Suppressor macrophage treated with lipopolysaccharide for 4 hours (primary cell): ENCODE measurements around the gene LIPC.
A peak's percentile ranks its signal among the peaks of the same experiment; 100 is the strongest.

Experiments used
- DNase-seq: peaks from one replicate; pipeline ENCODE4 v3.0.0-alpha.2; 2020

The LIPC gene

DNA sequence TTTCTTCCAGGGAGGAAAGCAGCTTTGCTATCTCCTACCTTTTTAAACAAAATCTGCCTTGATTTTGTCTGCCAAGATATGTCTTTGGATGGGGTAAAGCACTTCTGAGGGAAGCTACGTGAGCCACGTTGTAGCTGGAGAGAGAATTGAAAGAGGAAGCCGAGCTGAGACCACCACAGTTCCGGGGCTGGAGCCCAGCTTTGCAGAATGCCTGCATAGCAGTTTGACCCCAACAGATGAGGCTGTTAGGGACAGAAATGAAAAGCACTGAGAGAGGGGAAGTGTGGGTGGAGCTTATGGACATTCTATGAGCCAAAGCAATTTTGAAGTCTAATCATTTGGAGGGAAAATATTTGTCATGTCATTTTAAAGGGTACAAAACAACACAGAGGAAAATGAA lies 45.4 kb downstream of the LIPC start:
- peak; percentile 39 for DNase-seq

DNA sequence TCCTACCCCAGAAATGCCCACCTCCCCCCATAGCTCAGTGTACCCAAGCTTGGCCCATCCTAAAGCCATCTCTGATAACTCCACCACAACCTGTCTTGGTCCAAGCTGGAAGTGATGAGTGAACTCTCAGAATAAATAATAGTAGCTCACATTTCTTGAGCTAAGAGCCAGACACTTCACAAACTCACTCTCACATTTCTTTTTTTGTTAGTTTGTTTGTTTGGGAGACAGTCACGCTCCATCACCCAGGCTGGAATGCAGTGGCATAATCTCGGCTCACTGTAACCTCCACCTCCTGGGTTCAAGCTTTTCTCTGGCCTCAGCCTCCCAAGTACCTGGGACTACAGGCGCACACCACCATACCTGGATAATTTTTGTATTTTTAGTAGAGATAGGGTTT lies 46.2 kb downstream of the LIPC start:
- DNase-seq = no peak

DNA sequence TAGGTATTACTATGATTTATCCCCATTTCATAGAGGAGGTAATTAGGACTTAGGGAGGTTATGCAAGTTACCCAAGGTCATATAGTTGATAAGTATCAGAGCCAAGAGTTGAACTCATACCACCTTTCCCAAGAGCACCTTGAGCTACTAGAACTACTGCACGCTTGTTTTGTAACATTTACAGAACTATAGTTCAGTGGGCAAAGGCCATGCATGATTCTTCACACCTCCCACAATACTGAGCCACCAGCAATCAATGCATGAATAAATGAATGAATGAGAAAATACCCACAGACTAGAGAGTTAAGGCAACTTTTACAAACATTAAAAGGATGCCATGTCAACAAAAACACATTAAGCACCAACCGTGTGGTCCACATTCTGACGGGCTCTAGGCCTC lies 46.8 kb downstream of the LIPC start:
- no peak for DNase-seq

- no peak for DNase-seq
These were observed 48.1 kb downstream of the LIPC start for GRCh38 chr15:58479941-58480340.

DNA sequence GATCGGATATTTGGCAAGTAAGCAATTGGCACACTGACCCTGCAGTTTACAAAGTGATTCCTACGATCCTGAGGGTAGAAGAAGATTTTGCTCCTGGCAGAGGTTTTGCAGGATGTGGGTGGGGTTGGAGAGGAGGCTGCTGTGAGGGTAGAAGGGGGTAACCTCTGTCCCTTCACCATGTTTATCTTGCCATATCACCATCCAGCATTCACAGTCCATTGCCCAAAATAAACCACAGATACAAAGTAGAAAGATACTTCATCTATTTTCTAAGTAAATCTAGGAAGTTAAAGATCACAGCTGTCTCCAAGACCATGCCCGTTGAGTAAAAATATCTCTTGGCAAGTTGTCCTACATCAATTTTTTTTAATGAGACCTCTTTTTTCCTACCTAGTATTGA lies 51.6 kb downstream of the LIPC start:
- no peak for DNase-seq

DNA sequence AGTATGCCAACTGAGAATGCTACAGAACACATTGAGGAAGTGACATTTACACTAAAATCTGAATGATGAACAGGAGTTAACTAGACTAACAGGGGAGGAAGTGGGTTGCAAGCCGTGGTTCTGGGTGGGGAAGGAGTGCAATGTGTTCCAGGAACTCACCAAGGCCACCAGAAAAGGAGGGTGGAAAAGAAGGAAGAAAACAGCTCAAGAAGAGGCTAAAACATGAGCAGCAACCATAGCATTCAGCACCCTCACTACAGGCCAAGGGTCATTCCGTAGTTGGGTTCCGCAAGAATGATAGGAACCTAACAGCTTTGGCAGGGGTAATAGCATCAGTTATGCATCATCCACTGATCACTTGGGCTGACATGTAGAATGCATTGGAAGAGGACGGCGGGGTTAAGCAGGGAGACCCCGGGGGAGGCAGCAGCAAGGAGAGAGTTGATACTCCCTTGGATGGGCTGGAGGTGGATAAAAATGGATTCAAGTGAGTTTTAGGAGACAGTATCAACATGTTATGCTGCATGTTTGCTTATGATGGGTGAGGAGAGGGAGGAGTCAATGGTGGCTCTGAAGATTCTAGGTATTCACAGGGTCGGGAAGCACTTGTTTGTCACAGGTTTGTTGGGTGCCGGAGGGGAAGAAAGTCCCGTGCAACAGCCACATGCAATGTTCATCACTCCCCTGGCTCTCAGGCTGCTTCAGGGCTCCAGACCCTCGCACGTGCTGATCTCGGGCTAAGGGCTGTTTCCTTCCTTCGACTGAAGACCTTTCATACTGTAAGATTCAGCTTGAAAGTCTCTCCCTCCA lies 53.2 kb downstream of the LIPC start:
- DNase-seq = peak; percentile 46

DNA sequence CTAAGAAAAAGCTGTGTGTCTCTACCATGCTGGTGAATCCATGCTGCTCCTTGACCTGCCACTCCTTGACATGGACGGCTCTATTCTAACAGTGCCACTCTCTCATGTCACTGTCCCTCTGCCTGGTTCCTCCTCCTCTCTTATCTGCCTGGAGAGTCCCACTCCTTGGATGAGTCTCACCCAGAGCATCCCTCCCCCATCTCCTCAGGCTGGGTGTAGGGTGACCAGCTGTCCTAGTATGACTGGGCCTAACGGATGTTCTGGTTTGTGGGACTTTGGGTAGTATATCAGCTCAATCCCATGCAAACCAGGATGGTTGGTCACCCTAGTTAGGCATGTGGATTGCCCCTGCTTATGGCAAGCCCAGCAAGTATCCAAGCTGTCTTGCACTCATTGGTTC lies 54.3 kb downstream of the LIPC start:
- no peak for DNase-seq

DNA sequence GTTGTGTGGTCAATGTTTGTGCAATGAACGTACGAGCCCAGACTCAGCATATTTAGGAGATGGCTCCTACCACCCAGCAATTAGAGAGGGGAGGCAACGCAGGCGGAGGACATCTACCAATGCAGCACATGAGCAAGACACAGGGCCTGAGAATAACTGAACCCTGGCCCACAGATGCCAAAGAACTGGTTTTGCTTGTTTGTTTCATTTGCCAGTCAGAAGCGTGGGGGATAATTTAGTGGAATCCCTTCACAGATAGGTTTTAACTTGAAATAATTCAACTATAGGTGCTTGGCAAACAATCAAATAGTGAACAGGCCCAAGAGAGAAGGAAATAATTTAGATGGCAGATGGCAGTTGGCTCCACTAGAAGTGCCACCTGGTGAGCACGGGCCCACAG lies 54.8 kb downstream of the LIPC start:
- no peak for DNase-seq

- DNase-seq = no peak
These were observed 55.4 kb downstream of the LIPC start for GRCh38 chr15:58487041-58487723.

DNA sequence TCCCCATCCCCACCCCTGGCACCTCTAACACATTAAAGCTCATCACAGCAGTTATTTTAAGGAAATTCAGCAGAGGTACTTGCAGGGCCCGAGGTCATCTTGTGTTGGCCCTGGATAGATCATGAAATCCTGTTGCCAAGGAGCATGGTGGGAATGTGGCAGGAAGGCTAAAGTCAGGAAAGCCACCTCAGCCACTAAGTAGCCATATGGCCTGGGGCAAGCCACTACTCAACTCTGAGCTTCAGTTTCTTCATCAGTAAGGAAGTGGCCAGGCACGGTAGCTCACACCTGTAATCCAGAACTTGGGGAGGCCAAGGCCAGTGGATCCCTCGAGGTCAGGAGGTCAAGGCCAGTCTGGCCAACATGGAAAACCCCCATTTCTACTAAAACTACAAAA lies 55.9 kb downstream of the LIPC start:
- no peak for DNase-seq

DNA sequence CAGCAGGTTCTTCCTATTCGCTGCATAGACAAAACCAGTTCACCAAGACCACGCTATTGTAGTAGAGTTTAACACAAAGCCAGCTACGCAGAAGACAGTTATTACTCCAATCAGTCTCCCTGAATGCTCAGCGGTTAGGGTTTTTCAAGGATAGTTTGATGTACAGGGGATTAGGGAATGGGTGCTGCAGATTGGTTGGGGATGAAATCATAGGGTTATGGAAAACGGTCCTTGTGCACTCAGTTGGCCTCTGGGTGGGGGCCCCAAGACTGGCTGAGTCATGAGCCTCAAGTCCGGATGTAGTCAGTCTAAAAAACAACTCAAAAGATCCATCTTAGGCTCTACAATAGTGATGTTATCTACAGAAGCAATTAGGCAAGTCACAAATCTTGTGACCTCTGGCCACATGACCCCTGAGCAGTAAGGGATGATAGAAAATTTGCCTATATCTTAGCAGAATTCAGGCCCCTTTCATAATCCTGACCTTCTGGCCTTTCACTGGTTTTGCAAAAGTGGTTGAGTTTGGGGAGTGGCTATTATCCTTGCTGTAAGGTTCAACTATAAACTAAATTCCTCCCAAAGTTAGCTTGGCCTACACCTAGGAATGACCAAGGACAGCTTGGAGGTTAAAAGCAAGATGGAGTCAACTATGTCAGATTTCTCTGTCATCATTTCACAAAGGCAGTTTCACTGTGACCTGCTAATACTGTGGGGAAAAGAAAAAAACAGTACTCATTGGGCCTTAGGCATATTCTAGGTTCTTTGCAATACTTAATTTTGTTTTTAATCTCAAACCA lies 57.7 kb downstream of the LIPC start:
- peak; percentile 65 for DNase-seq

- peak; percentile 15 for DNase-seq
These were observed 58.5 kb downstream of the LIPC start for GRCh38 chr15:58490086-58490887.

DNA sequence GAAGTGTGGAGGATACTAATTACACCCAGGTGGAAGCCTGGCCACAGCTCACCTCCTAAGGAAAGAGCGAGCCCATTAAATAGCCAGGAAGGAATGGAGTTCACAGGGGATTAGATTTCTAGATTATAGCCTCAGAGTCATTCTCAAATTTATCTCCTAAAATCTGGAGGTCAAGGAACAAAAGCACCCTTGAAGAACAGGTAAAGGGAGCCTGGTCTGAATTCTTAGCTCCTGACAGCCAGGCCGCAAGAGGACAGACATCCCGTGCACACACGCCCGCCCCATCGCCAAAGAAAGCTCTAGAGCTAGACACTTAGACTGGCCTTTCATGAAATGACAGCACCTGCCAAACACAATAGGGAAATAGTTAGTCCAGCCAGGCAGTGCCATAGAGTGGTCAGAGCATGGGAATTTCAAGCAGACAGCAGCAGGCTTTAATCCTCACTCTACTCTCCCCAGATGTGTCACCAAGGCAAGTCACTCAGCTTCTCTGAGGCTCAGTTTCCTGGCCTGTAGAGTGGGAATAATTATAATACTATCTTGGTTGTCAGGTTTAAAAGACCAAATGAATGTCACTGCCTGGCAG lies 59.2 kb downstream of the LIPC start:
- DNase-seq = peak; percentile 8

- no peak for DNase-seq
These were observed 59.9 kb downstream of the LIPC start for GRCh38 chr15:58491499-58492202.

GRCh38 chr15:58492661-58493397 lies 61.0 kb downstream of the LIPC start:
- no peak for DNase-seq

DNA sequence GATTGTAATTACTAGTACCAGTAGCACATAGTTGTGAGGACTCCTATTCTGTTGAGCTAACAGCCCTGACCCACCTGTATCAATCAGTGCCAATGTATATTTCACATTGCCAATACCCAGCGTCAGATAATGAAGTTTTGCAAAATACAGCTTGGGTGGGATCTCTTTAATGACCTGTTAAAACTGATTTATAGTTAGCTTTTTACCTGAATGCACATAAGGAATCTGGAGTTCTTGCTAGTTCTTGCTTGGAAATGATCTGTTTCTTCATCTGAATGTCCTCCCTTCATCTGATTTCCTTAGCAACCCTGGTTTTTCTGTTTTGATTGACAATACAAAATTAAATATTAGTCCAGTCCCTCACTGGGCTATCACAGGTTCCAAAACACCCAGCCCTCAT lies 62.8 kb downstream of the LIPC start:
- DNase-seq = no peak

- DNase-seq = no peak
These were observed 64.2 kb downstream of the LIPC start for GRCh38 chr15:58495891-58496408.

- DNase-seq = no peak
These were observed 65.4 kb downstream of the LIPC start for GRCh38 chr15:58497046-58497785.

DNA sequence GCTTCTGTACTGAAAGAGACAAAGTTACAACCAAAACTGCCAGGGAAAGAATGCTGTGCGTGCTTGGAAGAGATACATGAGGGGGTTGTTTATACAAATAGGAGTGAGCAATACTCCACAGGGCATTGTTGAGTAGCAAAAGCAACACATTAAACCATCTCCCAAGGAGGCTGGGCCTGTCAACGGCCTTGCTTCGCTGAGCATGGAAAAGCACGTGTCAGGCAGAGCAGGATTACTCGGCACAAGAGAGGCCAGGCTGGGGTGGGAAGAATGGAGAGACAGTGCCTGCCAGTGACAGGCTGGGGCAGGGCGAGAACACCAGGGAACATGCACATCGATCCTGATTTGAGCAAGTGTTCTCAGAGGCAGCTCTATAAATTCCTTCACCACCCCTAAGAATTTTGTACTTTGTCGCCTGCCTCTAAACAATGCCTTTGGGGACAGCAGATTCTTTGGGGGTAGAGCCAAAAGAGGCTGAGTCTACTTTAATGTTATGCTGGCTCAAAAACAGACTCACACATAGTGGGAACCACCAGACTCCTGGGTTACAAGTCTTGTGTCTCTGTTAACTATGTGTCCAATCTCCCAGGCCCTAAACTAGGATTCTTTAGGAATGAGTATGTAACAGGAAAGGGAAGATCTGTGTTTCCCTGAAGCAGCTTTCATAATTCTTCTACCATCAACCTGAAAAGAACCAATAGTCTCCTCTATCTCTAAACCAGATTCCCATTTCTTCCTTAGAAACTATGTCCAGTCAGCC lies 67.2 kb downstream of the LIPC start:
- no peak for DNase-seq
